NCI-H128 (cell line): ENCODE measurements around the gene TRIM17.

Experiments used
- DNase-seq: peaks from one replicate; lab custom pipeline; 2025; ENCODE audit not compliant: unreplicated experiment; lab: John Stamatoyannopoulos, UW

TRIM17 gene, protein sequence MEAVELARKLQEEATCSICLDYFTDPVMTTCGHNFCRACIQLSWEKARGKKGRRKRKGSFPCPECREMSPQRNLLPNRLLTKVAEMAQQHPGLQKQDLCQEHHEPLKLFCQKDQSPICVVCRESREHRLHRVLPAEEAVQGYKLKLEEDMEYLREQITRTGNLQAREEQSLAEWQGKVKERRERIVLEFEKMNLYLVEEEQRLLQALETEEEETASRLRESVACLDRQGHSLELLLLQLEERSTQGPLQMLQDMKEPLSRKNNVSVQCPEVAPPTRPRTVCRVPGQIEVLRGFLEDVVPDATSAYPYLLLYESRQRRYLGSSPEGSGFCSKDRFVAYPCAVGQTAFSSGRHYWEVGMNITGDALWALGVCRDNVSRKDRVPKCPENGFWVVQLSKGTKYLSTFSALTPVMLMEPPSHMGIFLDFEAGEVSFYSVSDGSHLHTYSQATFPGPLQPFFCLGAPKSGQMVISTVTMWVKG

DNA sequence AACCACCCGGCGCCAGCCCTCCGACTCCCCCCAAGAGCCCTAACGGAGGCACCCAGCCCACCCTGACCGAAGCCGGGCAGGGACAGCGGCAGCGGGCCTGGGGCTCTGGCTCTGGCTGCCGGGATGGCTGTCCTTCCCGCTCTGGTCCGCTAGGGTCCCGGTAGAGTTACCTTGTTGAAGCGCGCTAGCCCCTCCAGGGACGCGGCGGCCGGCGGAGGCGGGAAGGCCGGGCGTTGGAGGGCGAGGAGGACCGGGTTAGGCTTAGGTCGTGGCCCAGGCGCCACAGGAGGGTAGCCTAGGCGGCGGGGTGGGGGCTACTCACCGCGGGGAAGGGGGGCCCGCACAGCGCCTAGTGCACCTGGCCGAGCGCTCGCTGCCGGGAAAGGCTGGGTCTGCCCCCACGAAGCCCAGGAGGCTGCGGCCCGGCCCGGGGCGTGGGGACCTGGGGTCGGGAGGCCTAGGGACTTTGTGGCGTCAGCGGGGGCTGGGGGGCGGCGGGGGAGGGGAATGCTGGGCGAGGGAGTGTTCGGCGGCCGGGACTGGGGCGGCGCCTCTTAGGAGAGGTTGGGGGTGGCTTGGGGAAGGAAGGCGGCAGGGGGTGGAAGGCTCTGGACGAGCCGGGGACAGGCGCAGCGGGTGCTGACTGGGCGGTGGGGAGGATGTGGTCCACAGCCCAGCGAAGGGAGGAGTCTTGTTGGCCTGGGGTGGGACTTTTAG is at the start of gene TRIM17:
Gene TRIM17, minus strand, starts transcription at position 645 of the 717 bp plus-strand sequence. CDS start 1,789 bp downstream, outside the sequence.
- DNase-seq, result no peak

DNA sequence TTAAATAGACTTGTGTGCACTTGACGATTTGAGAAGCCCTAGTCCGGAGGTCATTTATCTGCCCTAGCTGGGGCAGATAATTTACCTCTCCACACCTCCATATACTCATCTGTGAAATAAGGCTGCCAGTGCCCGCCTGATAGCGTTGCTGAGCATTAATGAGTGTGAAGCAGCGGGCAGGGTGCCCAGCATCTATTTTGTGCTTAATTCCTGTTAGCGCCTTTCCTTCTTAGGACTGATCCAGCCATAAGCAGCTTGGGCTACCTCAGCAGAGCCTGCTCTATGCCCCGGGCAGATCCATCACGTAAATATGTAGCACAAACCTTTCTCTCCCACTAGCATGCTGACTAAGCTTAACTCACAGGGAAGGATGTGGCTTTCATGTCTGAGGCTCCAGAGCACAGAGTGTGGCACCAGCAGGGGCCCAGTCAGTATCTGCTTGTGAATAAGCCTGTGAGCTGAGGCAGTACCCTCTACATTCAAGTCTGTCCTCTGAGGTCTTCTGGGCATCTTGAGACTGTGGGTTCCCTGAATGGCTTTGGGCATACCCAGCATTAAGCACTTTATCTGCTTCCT is 49.0 kb upstream of the TRIM17 start:
- DNase-seq, result no peak

DNA sequence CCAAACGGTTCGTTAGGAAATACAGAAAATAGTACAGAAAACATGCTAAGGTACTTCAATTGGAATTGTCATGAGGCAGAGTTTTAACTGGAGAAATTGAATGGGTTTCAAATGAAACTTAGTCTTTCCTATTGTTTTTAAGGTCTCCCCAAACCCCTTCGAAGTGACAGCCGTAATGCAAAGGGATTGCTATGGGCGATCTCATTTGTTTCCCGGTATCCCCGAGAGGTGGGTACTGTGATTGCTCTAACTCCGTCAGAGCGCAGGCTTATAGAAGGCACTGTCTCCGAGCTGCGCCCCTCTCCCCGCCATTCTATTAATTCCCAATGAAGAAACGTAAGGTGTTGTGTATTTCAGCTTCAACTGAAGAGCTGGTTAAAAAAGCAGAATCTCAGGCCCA is 48.5 kb upstream of the TRIM17 start:
- no peak for DNase-seq

DNA sequence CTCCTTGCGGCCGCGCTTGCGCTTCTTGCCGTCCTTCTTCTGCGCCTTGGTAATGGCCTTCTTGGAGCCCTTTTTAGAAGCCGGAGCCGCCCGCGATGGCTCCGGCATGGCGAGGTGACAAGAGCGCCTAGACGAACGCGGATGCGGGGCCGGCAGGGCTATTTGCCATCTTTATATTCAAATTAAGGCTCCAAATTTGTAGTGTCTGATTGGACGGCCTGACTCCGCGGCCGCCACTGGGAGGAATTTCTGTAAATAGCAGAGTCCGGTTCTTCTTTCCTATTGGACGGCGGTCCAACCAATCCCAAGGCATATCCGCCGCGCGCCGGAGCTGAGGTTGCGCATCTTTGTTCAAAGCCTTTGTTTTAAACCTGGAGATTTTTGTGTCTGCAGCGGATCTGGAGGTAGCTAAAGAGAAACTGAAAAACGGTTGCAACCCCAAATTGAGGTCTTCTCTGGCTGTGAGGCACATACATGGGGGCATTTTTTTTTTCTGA is 47.9 kb upstream of the TRIM17 start:
- DNase-seq, result no peak

DNA sequence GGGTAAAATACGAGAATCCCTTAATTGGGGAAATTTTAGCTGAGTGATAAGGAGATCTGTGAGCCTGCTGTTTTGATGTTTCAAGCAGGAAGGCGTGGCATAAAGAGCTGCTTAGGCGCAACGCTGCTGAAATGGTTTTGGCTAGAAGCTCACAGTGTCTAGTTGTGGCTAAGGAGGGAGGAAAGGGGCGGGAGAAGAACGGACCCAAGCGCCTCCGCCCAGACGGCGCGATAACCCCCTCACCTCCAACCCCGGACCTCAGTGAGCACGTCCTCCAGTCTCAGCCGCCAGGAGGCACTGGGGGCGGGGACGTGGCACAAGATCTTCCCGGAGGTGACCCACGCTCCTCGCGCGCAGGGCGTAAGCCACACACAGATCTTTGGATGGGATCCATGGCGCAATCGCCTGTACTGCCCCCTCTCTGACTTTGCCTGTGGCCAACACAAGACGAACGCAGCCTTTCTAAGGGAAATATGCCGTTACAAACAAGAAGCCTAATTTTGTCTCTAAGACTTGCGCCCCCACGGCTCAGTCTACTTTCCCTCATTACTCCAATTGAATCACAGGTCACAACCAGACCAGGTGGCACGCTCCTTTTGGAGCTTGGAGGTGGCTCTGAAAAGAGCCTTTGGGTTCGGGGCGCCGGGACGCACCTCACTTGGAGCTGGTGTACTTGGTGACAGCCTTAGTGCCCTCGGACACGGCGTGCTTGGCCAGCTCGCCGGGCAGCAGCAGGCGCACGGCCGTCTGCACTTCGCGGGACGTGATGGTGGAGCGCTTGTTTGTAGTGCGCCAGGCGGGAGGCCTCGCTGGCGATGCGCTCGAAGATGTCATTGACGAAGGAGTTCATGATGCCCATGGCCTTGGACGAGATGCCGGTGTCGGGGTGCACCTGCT is 47.1 kb upstream of the TRIM17 start:
- no peak for DNase-seq

DNA sequence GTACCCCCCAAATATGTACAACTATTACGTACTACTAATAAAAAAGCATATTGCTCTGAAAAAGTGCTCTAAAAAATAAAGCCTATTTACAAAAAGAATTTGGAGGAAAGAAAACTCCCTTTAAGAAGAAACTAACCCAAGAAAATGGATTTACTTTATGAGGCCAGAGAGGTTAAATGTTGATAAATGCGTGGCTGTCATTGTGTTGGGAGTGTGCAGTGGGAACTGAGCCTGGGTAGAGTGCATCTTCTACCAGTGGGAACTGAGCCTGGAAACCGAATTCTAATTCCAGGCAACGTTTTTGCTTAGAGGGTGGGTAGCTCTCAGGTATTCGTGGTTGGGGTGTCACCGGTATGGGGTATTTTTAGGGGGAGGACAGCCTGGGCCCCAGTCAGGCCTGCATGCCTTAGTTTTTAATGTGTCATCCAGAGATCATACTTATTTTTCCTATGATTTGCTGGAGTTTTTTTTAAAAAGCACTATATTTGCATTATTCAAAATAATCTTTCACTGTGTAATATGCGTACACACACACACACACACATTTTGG is 46.4 kb upstream of the TRIM17 start:
- DNase-seq, result no peak

DNA sequence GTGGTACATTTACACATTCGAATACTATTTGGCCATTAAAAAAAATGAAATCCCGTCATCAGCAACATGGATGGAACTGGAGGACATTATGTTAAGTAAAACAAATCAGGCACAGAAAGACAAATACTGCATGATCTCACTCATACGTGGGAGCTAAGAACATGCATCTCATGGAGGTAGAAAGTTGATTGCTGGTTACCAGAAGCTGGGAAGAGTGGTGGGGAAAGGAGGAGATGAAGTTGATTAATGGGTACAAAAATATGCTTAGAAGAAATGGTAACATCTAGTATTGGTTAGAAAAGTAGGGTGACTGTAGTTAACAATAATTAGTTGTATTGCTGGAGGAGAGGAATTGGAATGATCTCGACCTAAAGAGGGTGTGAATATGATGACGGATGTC is 45.9 kb upstream of the TRIM17 start:
- no peak for DNase-seq

DNA sequence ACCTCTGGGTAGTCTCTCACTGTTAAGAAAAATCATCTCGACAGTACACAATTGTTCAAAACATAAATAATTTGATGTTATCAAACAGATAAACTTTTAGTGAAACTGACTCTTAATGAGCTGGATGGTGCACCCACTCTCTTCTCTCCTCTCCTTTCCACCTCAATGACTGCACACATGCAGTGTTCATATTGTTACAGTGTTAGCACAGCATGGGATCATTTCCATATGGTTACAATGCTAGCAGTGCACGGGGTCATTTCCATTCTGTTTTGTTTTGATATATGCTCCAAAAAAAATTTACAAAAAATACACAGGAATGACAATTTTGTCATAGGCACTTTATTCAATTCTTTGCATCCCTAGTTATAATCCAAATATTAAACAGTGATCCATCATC is 44.2 kb upstream of the TRIM17 start:
- no peak for DNase-seq

DNA sequence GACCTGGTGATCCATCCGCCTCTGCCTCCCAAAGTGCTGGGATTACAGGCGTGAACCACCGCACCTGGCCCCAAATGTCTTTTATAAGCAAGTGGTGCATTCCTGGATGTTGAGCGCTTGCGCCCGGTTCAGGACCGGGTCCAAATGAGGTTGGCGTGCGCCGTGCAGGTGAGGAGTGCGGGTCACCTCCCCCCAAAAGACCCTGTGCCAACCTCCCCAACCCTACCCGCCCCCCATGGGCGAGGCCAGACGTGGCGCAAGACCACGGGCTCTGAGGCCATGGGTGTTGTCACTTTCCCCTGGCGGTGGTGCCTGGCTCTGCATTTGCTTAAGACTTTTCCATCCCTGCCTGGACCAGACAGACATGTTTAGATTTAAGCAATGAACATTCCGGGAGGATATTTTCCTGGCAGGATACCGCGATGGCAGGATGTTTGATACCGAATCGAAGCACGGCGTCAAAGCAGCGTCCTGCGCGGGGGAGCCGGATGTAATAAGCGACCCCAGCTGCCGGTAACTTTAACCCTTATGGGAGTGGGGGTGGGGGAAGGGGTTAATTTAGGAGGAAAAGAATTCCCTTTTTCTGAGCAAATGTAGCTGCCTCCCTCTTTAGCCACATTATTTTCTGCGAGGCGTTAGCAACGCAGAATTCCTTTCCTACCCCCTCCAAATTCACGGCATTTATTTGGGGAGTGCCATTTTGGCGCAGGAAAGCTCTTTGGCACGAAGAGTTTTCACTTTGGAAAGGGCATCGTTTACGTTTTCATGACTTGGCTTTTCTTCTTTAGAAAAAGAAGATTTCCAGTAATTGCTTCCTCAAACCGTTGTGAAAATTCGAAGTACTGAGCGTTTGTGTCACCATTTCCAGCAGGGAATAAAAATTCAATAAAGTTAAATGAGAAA is 42.7 kb upstream of the TRIM17 start:
- no peak for DNase-seq

DNA sequence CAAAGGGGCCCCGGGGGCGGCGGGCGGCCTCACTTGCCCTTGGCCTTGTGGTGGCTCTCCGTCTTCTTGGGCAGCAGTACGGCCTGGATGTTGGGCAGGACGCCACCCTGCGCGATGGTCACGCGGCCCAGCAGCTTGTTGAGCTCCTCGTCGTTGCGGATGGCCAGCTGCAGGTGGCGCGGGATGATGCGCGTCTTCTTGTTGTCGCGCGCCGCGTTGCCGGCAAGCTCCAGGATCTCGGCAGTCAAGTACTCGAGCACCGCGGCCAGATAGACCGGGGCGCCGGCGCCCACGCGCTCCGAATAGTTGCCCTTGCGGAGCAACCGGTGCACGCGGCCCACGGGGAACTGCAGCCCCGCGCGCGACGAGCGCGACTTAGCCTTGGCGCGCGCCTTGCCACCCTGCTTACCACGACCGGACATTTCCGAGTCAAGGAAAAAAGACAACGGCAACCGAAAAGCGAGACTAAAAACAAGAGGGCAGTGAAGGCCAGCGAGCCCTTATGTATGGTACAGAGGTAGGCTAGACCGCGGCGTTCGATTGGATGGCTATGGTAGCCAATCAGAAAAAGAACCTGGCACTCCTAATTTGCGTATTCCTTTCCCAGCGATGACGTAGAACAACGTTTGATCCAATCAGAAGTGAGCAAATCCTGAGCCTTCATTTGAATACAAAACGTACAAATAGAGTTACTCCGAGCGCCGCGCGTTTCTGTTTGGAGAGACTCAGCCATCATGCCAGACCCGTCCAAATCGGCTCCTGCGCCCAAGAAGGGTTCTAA is 40.9 kb upstream of the TRIM17 start:
- DNase-seq, result peak; percentile 92

DNA sequence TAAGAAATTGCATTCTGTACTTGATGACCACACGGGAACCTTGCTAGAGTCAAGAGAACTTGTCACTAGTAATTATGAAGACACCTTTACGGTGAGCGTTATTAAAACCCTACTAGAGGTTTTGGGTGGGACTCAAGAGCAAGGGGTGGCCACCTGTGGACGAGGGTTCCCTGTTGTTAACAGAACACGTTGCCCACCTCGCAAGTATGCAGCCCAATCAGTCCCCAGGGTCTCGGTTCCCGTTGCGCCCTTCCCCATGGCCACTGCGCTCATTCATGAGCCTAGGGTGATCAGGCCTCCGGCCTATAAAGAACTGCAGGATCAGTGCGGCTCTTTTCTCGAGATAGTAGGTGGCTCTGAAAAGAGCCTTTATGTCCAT is 40.3 kb upstream of the TRIM17 start:
- DNase-seq, result no peak

DNA sequence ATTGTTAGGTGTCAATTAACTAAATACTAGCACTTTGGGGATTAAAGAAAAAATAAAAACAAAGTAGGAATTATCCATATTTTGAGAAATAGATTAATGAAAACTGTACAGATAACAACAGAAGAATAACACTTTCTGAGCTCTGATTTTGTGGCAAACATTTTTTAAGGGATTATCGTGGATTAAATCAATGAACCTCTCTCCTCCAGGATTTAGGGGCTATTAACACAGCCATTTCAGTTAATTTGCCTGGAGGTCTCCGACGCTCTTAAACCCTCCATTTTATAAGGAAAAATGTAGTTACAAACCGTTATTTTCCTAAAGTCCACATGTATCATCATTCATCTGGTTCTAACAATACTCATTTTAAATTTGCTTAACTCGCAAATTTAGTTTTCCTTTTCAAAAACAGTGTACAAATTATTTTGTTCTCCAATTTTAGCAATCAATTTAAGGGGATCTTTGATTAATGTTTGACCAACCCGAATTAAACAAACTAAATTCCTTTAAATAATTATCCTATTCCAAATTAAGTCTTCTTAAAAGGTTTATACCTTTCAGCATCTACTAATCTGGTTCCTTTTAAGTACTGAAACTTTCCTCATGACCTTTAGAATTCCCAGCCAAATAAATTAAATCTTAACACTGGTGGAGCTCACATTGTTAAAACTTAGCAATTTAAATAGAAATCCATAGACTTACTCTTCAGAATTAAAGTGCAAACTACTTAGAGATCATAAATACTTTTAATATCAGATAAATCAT is 39.8 kb upstream of the TRIM17 start:
- DNase-seq, result no peak

DNA sequence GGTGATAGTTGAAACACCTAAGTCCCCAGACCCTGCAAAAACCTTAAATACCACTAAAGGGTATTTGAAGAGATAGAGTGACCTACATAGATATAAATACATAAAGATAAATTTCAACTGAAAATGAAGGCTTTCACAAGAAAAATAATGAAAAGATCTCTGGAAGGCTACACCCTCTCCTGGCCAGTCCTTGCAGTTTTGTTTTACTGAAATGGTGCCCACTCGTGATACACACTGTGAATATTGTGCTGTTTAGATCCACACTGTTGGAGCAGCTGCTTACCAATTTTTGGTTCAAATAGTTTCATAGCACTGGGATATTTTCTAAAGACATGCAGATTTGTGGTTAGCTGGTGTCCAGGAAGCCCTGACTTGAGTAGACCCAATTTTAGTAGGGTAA is 39.1 kb upstream of the TRIM17 start:
- DNase-seq, result no peak

DNA sequence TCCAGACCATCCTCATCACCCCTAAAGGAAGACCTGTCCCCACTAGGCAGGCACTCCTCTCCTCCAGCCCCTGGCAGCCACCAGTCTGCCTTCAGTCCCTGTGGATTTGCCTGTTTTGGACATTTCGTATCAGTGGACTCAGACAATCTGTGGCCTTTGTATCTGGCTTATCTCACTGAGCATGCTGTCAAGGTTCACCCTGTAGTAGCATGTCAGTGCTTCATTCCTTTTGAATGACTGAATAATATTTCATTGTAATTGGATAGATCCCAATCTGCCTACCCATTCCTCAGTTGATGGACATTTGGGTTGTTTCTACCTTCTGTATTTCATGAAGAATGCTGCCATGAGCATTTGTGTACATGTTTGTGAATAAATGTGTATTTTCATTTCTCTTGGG is 37.6 kb upstream of the TRIM17 start:
- DNase-seq, result no peak

DNA sequence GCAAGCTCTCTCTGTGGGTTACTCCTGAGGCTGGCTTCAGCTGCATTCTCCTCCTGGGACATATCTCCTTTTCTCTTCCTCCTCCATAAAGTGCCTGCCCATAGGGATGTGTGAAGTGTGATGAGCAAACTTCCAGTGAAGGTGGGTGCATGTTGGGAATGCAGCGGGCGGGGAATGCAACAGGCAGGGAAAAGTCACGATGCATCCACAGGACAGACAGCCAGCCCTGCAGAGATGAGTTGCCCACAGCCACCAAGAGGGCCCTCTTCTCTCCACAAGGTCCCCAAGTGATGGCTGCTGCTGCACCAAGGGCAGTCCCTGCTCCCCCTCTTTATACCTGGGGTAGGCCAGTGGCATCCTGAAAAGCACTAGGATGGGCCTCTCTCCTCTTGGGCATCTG is 37.0 kb upstream of the TRIM17 start:
- no peak for DNase-seq

DNA sequence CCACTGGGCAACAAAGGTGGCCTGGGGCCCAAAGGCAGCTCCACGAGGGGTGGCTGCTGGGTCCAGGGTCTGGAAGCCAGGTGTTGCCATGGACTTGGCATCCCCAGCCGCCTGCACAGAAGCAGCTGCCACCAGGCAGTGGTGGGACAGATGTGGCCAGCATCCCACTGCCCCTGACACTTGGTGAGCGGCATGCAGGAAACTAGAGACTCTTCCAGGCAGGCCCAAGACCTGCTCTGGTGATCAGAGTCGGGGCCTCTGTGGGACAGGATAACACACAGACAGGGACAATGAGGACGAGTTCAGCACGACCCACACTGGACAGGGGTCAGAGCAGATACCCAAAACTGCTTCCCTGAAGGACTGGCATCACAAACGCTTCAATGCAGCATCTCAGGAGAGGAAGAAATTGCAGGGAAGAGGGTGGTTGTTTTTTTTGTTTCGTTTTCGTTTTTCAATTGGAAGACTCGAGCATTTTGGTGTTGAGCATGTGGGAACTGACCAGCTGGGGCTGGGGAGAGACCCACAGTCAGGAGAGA is 36.4 kb upstream of the TRIM17 start:
- no peak for DNase-seq

DNA sequence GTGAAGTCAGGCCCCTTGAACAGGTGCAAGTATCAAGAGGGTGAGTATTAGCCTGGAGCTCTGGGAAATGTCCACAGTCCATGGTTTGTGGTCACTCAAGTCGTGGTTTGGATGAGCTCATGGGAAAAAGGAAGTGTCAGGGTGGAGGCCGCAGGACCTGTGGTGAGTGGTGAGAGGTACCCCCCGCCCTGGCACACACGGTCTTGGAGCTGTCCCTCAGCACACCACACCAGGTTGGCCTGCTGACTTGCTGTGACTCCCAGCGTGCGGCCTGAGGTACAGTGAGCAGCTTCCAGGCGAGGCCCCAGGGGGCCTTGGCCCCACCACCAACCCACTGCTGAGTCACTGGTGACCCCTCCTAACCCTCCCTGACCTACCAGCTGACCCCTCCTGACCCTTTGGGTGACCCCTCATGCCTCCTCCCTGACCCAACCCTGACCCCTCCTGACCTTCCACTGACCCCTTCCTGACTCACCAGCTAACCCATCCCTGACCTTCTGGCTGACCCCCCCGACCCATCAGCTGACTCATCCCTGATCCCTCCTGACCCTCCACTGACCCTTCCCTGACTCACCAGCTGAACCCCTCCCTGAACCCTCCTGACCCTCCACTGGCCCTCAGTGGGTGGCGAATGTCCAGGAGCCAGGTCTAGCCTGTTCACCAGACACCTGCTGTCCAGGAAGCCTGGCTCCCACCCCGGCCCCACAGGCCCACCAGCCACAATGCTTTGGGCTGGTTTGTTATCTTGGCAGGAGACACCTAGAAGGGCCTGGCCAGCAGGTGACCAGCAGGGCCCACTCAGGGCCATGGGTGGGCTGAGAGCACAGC is 35.7 kb upstream of the TRIM17 start:
- DNase-seq, result no peak
